Activated naive CD8-positive, alpha-beta T cell treated with anti-CD3 and anti-CD28 coated beads, Interleukin-2, amount 50 U/mL, for 16 hours (primary cell): ENCODE results near the gene HSPB8.
"Not testable (repeated sequence)": the region's sequence is repeated elsewhere in the genome, so short reads cannot be mapped to it uniquely, and the experiment has no call there.

Source experiments
- DNase-seq: peaks from one replicate; pipeline ENCODE4 v3.0.0-alpha.2; 2020; ENCODE audit warnings: low read depth, low spot score

Gene HSPB8

GRCh38 chr12:119206348-119207062 is 27.8 kb downstream of the HSPB8 start:
- DNase-seq, result no peak

DNA sequence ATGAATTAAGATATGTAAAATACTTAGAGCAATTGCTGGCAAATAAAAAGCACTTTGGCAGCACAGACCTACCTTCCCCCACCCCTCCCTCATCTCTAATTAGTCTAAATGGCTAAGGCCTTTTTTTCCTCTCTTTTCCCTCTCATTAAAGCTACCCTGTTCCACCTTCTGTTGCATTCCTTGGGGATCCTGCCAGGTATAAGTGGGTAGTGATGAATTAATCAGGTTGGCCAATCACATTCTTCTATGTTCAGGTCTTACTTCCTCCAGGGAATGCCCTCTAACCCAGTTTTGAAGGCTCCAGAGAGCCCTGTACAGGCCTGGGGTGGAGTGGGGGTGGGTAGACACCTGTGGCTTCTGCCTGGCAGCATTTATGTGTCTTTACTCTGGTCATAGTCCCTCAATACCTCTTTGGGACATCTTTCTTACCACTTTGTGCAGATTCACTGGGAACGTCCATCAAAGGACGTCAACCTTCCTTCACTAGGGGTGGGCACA is 28.4 kb downstream of the HSPB8 start:
- no peak for DNase-seq

GRCh38 chr12:119208626-119209061 is 29.9 kb downstream of the HSPB8 start:
- no peak for DNase-seq

DNA sequence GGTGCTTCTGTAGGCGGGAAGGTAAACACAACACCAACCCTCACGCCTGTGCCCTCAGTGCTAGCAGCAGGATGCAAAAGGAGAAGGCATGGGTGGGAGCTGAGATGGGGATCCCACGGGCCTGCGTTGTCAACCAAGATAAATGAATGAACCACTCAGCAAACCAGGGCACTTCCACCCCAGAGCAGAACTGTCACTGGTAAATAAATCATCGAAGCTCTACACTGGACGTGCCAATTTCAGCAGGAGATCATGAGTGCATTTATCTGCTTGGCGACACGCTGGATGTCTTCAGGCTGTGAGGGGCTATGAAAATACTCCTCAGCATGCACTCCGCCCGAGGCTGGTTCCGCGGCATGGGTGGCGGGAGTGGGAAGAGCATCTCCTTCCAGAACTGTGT is 33.2 kb downstream of the HSPB8 start:
- no peak for DNase-seq

DNA sequence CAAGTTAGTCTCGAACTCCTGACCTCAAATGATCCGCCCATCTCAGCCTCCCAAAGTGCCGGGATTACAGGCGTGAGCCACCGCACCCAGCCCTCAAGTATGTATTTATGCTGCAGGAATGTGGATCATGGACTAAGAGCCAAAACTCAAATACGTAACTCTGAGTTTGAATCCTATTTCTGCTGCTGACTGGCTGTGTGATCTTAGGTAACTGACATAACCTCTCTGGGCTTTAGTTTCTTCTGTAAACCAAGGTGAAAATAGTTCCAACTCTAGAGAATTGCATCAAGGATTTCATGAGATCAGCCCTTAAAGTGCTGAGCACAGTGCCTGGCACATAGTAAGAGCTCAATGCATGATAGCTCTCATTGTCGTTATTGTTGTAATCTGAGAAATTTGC is 37.4 kb downstream of the HSPB8 start:
- DNase-seq, result no peak

GRCh38 chr12:119218875-119219274 is 40.1 kb downstream of the HSPB8 start:
- DNase-seq, result not testable (repeated sequence)

DNA sequence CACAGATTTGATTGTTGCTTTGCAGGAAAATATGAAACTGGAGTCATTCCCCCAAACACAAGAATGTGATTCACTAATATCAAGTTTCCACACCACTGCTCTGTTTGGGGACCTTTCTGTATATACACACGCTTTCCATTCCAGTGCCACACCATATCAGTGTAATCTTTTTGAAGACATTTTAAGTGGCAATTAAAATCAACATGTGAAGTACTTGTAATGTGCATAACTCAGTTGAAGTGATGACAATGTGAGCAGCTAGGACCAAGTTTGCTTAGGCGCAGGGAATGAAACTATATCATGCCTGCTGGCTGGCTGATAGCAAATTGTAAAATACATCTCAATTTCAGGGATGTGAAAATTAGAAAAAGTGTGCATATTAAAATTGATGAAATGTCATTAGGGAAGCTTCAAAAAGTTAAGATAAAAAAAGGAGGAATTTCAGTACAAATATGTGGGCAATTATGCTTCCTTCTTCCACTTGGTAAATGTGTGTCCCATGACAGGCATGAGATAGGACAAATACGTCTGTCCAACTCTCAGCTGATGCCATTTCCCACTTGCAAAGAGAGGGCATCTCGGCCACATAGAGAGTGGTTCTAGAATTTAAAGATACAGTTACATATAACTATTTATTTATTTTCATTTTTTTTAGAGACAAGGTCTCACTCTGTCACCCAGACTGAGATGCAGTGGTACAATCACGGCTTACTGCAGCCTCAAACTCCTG is 43.7 kb downstream of the HSPB8 start:
- no peak for DNase-seq

DNA sequence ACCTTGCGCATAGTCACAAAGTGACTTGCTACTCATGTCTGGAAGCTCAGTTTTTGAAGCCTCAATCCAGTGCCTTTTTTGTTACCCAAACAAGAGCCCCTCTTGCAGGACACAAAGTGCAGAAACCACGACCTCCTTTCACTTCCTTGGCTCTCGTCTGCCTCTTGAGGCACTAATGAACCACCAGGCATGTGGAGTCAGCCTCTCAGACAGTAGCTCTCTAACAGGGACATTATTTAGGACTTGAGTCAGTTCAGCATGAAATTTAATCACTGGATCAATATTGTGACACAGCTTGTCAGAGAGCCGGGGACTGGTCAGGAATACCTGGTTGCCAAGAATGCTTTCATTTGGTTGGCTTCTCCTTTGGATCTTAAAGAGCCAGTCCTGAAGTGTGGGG is 46.7 kb downstream of the HSPB8 start:
- no peak for DNase-seq

DNA sequence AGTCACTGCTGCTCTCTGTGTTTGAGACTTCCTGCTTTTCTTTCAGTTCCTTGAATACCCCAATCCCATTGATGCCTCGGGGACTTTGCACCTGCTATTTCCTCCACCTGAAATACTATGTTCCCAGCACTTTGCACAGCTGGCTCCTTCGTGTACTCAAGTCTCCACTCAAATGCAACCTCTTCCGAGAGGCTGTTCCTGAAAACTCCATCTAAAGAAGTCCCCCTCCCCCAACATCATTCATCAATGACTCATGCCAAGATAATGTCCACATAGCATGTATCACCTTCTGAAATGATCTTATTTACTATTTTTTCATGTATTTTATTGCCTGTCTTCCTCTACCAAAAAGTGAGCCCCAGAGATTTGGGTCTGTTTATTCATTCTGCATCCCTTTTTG is 48.6 kb downstream of the HSPB8 start:
- DNase-seq, result no peak

DNA sequence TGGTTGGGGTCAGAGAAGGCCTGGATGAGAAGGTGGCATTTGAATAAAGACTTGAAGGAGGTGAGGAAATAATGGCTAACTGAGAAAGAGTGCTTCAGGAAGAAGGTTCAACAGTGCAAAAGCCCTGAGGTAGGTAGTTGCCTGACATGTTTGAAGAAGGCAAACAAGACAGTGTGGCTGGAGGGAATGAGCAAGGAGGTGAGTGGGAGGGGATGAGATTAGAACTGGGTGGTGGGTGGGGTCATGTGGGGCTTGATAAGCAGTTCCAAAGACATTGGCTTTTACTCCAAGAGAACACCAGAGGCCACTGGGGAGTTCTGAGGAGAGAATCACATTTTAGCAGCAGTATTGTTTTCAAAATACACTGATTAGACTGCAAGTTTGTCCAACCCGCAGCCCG is 50.5 kb downstream of the HSPB8 start:
- DNase-seq, result no peak

GRCh38 chr12:119229837-119230236 is 51.1 kb downstream of the HSPB8 start:
- DNase-seq, result no peak

- DNase-seq, result no peak
Measured at GRCh38 chr12:119230807-119231206, 52.1 kb downstream of the HSPB8 start.

GRCh38 chr12:119231774-119232173 is 53.0 kb downstream of the HSPB8 start:
- no peak for DNase-seq

DNA sequence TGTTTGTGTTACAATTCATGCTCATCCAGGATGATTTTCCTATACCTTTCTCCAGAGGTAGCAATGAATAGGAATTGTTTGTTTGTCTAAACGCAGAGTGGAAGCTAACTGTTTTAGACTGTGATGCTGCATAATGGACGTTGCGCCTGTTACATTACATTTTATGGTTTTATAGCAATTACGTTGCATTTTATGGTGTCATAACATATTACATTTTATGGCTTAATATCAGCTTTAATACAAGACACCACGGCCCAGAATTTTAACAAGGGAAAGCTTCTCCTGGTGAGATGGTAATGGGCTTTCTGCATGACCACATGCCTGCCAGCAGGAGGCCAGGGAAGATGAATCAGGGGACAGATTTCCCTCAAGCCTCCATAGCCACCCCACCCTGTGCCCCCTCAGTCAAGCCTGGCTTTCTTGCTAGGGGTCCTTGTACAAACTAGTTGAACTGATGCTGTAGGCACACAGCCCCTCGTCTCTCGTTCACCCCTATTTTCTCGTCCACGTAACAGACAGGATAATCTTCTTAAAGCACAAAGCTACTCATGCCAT is 56.5 kb downstream of the HSPB8 start:
- DNase-seq, result no peak

GRCh38 chr12:119236372-119236771 is 57.6 kb downstream of the HSPB8 start:
- no peak for DNase-seq

- no peak for DNase-seq
Measured at GRCh38 chr12:119239040-119239439, 60.3 kb downstream of the HSPB8 start.

DNA sequence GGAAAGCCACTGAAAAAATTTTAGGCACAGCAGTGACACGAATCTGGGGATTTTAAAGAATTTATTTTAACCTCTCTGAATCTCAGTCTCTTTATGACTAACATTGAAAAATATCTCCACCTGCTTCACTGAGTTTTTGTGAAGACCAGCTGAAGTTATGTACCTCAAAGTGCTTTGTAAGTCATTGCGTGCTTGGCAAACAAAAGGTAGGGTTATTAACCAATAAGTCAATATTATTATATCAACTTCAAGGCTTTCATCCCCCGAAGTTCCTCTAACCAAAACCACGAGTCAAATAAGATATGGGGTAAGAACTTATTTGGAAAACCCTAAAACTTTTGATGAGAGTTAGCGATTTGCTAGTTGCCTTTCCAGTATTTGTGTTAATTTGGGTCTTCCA is 62.3 kb downstream of the HSPB8 start:
- DNase-seq, result no peak

DNA sequence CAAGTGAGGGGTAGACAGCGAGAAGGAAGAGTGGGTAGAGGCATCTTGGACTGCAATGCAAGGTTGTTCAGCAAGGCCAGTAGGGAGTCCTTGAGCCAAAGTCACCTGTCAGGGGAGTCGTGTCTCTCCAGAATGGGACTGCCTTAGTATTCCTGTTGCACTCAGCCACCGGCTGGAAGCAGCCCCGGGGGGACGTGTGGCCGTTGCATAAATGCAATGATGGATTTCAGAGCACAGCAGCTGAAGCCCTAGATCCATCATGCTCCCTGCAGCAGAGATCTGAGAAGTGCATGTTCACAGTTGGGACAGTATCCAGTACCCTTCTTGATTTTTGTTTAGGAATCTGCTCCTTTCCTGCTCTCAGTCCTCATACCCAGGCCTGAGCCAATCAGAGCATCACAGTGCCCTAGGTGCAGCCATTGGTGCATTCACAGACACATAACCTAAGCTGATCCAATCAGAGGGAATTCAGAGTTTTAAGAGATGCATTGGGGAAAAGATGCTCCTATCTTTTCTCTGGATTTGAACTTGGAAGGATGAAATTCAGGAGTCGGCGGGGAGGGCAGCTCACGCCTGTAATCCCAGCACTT is 62.9 kb downstream of the HSPB8 start:
- no peak for DNase-seq
